GM19438 (cell line): ENCODE data around the gene BAMBI.

Experiments used
- ATAC-seq: cut with Tn5 transposase; IDR thresholded peaks from one replicate; pipeline ENCODE4 v1.9.1; 2021; ENCODE audit warnings: low read depth; ENCODE audit not compliant: unreplicated experiment

BAMBI gene

DNA sequence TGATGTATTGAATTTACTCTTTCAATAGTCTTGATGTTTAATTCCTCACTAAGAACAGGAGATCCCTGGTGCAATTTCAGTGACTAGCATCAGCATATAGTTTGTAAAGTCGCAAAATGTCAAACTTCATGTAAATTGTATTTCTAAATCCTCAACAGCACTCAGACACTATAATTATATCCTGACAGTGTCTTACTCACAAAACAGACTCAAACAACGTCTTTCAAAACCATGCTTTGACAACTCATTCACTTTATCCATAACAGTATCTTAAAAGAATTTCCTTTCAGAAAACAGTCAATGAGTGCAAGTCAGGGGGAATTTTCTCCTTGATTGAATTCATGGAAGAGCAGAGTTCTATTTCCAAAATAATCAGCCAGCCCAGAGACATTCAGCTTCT lies 20.8 kb downstream of the BAMBI start:
- ATAC-seq, result no peak

DNA sequence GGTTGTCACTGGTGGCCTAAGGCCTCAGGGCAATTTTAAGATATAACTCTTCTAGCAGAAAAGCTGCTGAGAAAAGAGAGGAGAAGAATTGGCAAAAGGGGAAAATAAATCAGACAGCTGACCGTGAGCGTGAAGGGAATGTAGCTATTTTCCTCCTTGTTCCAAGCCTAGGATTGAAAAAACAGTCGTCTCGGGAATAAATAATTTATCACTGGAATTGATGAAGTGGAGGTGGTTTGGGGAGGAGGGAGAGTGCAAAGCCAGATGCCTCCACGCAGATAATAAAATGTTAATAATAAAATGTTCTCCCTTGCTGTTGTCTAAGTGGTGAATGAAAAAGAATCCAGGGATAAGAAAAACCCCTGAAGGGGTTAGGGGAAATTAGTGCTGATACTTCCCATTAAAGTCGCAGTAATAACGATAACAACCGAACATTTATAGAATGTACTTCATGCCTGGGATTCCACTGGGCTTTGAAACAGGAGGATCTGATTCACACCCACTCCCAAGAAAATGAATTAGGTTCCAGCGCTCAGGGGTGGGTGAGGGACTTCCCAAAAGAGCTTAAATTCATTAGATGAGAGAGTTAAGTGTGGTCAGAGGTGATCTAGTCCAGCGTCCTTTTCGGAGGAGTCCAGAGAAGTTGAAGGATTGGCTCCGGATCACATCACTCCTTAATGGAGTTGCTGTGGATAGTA lies 27.3 kb downstream of the BAMBI start:
- no peak for ATAC-seq

DNA sequence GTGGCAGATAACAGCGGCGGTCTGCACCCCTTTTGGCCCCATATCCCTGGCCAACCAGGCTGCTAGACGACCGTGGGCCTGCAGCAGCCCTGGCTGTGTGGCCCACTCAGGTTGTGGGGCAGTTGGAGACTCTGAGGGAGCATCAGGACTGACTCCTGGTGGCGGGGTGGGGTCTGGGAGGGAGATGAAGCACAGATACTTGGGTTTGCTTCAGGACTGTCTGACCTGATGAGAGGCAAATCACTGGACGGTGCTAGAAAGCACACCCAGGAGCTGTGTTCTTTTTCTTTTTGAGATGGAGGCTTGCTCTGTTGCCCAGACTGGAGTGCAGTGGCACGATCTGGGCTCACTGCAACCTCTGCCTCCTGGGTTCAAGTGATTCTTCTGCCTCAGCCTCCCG lies 28.2 kb downstream of the BAMBI start:
- no peak for ATAC-seq

- ATAC-seq, result no peak
These were observed 31.8 kb downstream of the BAMBI start for GRCh38 chr10:28709001-28709710.

GRCh38 chr10:28710202-28710886 lies 33.0 kb downstream of the BAMBI start:
- ATAC-seq, result no peak

DNA sequence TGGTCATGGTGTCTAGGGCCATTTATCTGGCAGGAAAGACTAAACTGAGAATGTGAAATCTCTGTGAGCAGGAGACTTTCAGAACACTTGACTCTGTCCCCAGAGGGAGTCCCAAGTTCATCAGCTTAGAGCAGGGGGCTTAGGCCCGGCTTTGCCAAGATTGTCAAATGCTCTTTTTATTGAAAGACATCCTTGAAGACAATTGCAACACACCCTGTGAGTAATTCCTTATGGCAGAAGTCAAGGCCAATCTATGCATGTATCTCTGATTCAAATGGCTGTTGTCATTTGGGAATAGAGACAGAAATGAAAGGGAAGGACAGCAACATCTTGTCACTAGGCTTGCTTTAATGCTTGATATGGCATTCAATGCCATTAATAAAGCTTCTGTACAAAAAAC lies 33.7 kb downstream of the BAMBI start:
- no peak for ATAC-seq

DNA sequence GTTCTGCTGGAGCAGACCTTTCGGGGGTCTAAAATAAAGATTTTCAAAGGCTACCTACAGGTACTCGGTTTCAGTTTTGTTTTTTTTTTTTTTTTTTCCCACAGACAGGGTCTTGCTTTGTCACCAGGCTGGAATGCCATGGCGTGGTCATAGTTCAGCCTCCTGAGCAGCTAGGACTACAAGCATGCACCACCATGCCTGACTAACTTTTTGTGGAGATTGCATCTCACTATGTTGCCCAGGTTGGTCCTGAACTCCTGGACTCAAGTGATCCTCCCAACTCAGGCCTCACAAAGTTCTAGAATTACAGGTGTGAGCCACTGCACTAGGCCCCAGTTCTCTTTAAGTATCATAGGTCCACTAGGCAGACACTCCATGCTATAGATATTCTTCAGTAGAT lies 34.5 kb downstream of the BAMBI start:
- no peak for ATAC-seq

GRCh38 chr10:28713626-28714352 lies 36.5 kb downstream of the BAMBI start:
- ATAC-seq, result no peak

DNA sequence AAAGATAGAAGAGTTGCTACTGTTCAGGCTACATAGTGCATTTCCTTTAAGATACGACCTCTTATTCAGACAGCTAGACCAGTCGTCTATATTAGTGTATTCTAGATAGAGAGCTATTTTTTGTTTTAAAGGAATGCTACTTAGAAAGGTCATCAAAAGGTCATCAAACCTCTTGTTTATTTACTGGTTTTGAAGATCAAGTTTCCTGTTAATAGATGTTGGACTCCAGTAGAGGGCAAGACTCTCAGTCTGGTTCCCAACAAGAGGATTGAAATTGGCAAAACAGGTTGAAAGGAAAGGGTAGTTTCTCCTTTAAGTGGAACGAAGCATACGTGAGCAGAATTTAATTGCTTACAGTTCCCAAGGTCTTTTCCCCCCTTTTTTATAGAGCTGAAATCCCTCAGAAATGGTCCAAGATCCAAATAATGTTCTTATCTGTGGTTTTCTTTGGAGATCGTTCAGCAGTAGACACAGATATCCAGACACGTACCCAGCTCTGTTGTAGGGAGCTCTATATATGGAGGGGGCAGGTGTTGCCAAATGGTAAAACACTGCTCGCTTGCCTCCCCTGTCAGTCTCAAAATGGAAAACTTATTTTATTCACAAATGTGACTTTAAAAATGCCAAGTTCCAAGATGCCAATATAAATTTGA lies 37.2 kb downstream of the BAMBI start:
- no peak for ATAC-seq

GRCh38 chr10:28715246-28715645 lies 37.9 kb downstream of the BAMBI start:
- no peak for ATAC-seq

GRCh38 chr10:28715757-28716156 lies 38.4 kb downstream of the BAMBI start:
- no peak for ATAC-seq

GRCh38 chr10:28716748-28717147 lies 39.4 kb downstream of the BAMBI start:
- no peak for ATAC-seq

DNA sequence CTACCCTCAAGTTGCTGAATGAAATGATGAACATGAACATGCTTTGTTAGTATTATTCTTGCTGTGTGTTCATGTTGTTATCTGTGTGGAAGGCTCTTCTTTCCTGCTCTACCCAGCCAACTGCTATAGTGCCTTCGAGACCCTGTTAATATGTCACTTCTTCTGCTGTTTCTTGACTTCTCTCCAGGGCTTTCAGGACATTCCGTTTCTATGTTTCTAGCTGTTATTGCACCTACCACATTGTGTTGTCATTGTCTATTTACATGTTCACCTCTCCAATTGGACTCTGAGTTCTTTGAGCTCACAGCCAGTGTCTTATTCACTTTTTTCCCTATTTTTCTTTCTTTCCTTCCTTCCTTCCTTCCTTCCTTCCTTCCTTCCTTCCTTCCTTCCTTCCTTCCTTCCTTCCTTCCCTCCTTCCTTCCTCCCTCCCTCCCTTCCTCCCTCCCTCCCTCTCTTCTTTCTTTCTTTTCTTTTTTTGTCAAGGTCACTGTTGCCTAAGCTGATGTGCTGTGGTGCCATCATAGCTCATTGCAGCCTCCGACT lies 40.4 kb downstream of the BAMBI start:
- ATAC-seq, result no peak

GRCh38 chr10:28719789-28720436 lies 42.6 kb downstream of the BAMBI start:
- no peak for ATAC-seq

DNA sequence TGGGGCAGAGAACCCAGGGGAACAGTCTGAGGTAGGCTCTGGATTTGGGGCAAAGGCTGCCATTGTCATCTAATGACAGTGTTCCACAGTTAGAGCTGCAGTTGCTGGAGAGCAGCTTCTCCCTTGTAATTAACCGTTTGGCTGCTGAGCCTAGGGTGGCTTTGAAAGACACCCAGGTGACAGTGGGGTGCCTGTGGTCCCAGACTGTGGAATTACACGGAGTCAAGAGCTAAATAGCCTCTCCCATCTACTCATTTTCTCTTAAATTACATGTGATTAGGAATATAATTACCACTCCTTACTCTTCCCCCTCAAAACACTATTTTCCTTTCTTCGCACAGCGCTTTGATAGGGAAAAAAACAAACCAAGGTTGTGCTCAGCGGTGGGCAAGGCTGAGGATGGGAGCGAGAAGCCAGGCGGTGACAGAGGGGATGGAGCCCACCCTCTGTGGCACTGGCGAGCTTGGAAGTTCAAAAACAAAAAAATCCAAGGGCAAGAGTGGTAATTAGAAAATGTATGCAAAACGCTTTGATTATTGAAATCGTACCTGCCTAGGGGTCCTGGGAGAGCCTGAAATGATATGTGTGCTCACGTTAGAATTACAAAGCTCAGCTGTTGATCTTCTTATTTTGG lies 44.1 kb downstream of the BAMBI start:
- no peak for ATAC-seq

GRCh38 chr10:28722065-28722803 lies 44.9 kb downstream of the BAMBI start:
- ATAC-seq, result no peak

GRCh38 chr10:28728366-28728765 lies 51.0 kb downstream of the BAMBI start:
- ATAC-seq, result no peak

GRCh38 chr10:28730031-28730778 lies 52.9 kb downstream of the BAMBI start:
- no peak for ATAC-seq
